C1 segment of cervical spinal cord (tissue), 14 donors: ENCODE measurements around the gene NCAM1.

Experiments
- DNase-seq, 14 donors: peaks; one replicate each; lab custom pipeline; 2025; lab: John Stamatoyannopoulos, UW

Gene NCAM1

DNA sequence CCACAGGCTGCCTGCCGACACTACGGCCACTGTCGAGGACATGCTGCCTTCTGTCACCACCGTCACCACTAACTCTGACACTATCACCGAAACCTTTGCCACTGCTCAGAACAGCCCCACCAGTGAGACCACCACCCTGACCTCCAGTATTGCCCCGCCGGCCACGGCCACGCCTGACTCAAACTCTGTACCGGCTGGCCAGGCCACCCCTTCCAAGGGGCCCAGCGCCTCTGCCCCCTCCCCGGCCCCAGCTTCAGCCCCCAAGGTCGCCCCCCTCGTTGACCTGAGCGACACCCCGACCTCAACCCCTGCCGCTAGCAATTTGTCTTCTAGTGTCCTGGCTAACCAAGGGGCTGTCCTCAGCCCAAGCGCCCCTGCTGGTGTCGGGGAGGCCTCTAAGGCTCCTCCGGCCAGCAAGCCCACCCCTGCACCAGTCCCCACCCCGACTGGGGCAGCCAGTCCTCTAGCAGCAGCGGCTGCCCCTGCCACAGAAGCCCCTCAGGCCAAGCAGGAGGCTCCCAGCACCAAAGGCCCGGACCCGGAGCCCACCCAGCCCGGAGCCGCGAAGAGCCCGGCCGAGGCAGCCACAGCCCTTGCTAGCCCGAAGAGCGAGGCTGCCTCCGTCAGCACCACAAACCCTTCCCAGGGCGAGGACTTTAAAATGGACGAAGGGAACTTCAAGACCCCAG, 311.9 kb downstream of the NCAM1 start:
- no peak for DNase-seq

DNA sequence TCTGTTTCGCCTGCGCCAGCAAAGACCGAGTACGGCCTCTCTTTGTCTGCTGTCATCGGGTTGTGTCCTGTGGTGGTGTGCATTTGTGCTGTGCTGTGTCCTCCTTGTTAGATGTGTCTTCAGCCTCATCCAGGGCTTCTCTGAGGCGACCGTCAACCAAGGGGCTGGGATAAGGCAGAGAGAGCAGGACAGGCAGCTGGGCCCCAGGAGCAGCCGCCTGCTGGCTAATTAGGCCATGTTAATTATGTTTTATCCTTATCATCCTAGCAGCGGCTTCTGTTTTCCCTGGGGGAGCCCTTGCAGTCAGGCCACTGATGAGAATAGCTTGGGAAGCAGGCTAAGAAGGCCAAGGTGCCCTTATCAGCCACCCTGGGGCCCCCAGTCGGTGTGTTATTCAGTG, 312.5 kb downstream of the NCAM1 start:
- no peak for DNase-seq

DNA sequence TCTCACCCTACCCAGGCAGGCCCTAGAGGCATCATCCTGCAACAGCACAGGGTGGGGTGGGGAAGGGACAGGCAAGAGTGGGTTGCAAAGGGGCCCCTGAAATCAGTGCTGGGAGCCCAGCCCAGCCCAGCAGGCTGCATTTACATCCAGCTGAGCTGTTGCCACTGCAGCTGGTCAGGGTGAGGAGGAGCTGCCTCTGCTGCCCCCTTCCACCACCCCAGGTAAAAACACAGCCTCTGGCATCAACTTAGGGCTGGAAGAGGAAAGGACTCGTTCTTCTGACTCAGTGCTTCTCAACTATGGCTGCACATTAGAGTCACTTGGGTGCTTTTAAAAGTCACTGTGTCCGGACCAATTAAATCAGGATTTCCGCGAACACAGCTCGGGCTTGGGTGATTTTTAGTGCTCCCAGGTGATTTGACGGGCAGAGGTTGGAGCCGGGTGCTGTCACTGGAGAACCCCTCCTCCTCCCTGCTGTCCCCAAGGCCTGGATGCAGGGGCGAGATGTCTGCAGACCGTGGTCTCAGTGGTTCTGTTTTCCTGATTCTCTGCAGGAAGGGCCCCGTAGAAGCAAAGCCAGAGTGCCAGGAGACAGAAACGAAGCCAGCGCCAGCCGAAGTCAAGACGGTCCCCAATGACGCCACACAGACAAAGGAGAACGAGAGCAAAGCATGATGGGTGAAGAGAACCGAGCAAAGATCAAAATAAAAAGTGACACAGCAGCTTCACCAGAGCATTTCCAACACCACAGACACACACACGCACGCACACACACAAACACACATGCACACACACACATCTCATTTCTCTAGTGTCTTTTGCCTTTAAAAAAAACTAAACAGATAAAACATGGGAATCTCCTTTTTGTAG, 313.7 kb downstream of the NCAM1 start:
- DNase-seq, result peak in 3 of 14 donors; percentile 12 to 47 (median 37)

DNA sequence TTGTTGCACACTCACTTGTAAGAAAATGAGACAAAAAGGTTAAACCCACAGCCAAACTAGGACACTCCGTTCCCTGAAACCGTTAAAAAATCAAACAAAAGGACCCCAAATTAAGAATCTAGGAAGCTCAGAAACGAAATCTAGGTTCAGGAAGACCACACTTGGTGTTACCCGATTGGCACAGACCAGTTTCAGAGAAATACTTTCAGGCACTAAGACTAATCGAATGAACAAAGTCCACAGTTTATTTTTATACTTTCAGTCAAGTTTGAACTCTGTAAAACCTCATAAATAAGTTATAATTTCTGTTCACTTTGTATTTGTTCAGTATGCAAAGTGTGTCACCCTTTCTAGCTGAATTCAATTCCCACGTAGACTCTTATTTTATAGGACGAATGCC, 314.4 kb downstream of the NCAM1 start:
- no peak for DNase-seq

DNA sequence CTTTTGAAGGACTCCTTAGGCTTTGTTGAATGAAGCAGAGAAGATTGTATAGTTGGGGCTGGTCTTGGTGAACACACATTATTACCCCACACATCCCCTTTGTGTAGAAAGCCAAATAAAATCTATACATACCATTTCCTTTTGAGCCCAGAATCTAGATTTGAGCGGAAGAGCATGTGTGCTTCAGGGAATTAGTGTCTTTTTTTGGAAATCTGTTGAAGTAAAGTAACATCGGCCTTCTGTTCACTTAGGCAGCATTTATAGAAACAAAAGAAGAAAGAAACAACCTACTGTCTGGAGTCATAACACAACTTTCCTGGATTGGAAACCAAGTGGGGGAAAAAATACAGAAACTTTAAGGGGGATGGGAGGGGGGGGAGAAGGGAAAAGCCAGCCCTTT, 315.2 kb downstream of the NCAM1 start:
- no peak for DNase-seq

DNA sequence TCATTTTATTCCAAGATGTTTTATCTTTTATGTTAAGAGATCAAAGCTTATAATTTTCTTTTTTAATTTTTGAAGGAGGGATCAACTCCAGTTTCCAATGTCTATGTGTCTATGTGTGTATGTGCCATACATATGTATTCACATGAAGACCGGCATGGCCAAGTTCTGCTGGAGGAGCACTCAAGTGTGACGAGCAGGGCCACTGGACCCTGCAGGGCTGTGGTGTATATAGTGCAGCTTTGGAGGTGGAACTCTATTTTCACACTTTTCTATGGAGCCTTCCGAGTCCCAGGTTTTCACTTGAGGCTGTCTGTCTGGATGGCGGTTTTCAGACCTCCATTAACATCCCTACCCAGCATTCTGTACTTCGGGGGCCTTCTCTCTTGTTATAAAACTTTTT, 316.7 kb downstream of the NCAM1 start:
- no peak for DNase-seq

DNA sequence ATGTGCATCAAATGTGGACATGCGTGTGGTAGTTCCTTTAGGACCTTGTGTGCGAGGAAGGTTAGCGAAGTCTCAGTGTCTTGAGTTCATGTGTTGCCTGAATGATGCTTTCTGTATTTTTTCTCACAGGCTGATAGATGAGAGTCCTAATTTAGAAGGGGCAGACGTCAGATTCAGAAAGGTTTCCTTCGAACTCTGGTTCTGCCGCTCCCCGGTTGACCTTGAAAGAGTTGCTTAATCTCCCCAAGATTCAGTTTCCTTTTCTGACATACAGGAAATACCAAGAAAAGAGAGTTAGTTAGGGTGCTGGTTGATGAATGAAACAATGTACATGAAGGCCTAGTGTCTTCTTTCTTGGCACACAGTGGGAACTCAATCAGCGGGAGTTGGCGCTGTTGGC, 317.3 kb downstream of the NCAM1 start:
- no peak for DNase-seq

DNA sequence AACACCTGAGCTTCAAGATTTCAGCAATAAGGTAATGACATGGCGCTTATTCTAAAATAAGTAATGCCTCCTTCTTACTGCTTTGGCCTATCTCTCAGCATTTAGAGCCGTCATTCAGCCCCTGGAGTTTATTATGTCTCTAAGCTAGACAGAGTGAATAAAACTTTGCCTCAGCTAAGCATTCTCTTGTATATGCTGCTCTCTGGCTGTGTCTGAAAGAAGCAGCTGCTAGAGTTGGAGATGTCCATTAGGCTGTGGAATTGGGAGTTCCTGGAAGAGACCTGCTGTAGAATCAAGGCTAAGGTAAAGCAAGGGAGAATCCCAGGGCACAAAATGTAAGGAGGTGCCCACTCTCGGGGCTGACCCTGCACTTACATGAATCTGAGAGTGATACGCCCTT, 317.7 kb downstream of the NCAM1 start:
- no peak for DNase-seq

DNA sequence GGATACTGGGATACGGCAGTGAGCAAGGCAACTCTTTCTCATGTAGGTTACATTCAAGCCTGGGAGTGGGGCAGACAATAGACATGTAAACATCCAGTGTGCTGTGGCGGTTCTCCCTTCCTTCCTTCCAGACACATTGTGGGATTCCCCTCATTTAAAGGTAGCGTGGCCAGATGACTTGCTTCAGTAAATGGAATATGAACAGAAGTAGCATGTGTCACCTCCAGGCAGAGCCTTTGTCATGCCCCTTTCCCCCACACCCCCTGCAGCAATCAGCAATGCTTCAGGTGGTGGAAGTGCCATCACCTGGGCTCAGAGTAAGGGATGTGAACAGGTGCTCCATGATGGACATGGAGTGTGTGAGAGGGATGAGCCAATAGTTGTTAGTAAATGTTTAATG, 318.4 kb downstream of the NCAM1 start:
- DNase-seq, result no peak

DNA sequence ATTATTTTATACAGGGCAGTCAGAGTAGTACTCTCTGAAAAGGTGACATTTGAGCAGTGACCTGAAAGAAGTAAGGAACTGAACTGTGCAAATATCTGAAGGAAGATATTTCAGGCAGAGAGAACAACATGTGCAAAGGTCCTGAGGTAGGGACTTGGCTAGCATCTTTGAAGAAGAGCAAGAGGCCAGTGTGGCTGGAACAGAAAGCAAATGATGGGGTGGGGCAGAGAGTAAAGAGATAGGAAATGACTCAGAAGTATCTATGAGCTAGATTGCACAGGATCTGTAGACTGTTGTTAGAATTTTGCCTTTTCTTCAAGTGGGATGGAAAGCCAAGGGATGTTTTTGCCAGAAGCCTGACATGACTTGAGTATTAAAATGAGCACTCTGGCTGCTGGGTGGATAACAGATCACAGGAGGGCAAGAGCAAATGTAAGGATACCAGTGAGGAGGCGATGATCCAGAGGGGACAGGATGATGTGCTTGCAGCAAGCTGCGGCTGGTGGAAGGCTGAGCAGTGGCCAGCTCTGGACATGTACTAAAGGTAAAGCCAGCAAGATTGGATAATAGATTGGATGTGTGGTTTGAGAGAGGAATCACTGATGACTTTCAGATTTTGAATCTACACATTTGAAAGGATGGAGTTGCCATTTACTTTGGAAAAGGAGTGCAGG, 320.0 kb downstream of the NCAM1 start:
- no peak for DNase-seq

DNA sequence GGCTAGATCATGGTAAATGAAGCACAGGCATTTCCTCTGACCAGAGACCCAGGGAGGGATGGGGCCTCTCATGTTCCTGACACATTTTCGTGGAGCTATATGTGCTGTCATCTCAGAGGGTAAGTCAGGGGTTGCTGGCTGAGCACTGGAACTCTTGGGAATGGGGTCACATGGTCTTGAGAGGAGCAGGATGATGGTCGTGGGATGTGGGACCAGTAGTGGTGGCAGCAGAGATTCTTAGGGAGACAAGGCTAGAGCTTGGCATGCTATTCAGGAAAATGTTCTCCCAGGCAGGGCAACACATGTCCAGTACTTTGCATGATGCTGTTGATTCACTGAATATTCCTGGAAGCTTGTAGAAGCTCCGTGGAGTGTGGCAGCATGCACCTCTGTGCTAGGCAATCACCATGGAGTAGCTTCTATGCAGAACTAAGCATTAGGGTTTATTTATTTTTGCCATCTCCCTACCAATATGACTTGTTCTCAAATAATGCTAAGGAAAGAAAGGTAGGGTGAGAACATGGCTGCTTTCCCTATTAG, 321.7 kb downstream of the NCAM1 start:
- DNase-seq, result no peak

DNA sequence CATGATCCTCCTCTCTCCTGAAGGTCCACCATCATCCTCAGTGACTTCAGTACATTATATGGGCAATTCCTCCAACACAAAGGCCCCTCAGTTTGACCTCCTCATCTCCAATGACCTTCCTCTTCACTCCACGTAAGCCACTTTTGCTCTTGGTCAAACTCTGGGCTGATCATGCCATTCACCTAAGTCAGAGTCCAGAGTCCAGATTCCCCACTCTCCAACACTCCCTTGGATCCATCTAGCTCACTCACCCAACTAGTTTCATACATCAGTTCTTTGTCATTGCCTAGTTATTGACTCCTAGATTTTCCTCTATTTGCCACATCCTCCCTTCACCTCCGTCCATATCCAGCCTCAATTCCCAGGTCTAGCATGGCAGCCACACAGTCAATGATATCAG, 322.7 kb downstream of the NCAM1 start:
- DNase-seq, result no peak

DNA sequence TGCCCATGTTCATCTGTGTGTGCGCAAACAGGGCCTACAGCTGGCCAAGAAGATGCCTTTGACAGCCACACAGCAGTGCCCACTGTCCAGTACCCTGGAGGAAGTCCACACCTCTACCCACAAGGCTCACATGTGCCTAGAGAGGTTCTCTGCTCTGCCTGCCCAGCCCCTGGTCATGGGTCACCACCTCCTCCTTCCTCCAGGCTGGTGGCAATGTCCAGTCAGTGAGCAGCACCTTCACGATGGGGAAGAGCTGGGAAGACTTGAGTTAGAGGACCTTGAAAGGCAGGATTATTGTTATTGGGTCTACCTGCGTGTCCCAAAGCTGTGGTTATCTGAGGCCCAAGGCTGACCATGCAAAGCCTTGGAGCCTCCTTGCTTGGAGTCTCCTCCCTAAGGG, 324.8 kb downstream of the NCAM1 start:
- DNase-seq, result no peak

DNA sequence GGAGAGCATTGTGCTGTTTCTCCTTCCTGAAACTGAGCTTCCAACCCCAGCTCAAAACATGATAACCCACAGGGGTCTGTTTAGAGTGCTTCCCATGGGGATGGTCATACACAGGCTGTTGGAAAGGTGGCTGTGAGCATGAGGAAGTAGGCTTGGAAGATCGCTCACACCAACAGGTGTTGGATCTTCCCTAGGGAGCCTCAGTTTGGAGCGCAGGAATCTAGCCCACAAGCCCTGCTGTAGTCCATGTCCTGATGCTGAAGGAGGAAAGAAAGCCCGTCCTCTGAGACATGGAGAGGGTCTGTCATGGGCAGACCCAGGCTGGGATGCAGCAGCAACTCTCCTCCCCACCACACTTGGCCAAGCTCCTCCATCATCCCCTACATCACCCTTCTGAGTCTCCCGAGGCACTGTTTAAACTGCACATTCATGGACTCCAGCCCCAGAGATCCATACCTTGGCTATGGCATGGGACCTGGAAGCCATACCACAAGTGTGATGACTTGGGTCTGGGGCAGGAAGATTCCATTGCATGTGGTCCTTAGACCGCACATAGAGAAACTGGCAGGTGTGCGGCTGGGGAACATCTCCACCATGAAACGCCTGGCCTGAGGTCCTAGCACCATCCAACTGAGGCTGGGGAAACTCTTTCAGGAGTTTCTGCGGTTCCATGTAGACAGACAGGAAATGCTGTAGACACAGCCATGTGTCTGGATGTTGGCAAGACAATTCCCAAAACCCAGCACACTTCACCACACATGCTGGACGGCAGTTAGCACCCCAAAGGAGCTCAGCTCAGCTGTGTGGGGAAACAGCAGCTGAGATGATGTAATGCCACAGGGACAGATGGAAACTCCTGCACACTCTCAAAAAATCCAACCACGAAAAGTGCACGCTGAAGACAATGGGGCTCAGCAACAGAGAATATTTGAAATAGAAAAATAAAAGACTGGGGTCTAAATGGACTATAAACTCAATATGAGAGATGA, 325.6 kb downstream of the NCAM1 start:
- DNase-seq, result no peak

DNA sequence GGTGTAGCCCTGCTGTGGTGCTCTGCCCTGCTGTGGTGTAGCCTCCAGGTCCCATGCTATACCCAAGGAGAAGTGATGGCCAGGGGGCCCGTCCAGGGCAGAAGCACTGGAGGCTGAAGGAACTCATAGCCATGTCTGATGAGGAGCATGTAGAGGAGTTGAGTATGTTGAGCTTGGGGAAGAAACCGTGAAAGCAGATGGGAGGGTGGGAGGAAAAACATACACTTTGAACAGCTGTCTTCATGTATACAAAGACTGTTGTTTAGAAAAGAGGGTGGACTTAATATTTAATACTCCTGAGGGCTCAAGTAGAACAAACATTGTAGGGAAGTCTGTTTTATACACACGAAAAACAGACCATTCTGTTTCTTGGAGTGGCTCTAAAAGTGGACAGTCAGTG, 326.6 kb downstream of the NCAM1 start:
- DNase-seq, result no peak

DNA sequence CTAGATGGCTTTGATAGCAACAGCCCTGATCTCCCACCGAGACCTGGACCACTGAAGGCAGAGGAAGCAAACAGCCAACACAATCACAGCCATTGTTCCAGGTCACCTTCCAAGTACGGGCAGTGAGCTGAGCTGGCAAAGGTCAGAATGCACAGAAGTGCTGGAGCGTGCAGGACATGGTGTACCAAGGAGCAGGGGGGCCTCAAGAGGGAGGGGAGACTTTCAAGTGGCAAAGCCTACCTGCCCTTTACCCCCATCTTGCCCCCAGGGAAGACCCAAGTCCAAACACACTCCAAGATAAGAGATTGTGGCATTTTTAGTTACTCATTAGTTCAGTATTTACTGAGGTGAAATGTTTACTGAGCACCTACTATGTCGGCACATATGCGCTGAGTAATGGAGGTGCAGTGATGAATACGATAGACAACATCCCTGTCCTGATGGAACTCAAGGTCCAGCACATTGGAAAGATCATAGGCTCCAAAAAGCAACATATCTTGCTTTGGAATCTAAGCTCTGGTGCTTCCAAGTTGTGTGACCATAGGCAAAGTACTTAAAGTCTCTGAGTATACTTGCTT, 327.2 kb downstream of the NCAM1 start:
- DNase-seq, result no peak

DNA sequence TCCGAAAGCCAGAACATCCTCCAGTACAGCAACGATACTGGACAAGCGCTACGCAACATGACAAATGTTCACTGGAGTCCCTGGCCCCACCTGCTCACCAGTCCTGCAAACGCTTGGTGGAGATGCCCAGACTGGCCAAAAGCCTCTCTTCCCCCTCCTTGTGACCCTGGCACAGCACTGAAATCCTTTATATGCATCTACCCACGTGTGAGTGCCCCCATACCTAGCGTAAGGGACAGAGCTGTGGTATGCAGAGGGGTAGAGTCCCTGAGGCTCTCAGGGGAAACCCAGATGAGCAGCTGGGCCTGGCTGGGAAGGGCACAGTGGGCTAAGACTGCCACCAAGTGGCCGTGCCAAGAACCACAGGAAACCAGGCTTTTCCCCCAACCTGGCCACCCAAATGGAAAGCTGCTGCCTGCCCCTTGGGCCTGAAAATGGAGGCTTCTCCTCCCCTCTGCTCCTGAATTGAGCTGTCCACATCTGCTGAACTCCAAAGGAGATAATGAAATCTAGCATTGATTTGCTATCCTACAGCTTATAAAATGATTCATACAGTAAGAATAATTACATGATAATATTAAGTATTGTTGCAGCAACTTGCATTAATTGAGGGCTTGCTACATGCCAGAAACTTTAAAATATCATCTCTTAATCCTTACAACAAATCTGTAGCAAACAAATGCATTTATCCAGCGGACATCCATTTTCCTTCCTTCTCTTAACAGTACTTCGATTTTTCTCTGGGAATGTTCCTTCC, 328.4 kb downstream of the NCAM1 start:
- DNase-seq, result peak in 12 of 14 donors; percentile 5 to 68 (median 36)

DNA sequence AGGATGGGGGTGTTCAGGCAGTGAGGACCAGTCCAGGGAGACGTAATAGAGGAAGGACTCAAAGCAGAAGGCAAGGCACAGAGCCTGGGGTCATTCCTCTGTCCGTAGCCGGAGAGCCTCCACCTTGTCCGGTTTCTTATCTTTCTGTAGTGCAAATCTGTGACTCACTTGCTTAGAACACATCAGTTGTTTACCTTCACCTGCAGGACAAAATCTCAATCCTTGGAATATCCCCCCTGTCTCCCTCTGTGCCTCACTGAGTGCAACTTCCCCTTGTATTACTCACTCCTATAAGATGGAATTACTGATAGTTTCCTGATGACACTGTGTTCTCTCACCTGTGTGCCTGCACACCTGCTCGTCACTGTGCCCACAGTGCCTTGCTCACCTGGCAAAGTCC, 332.7 kb downstream of the NCAM1 start:
- DNase-seq, result no peak

DNA sequence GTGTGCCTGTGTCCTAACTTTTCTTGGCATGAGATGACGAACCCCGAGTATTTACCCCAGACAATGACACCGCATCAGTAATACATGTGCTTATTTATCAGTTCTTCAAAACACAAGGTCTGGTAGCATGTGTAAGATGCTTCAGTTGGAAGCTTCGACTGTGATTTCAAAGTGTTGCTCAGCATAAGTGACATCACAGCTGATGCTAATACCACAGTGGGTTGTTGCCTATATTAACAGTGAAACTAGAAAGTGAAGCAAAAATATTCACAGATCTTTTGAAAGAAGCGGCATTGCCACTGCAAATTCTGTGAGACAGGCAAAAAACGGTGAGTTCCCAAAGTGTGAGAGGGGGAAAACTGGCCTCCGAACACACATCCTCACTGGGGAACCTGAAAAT, 334.8 kb downstream of the NCAM1 start:
- no peak for DNase-seq
